Stimulated activated CD4-positive, alpha-beta T cell treated with anti-CD3 and anti-CD28 coated beads, Interleukin-15, amount 100 ng/mL, for 24 hours (primary cell): Measurements from ENCODE around the gene ISYNA1.

Source experiments
- DNase-seq: peaks from one replicate; pipeline ENCODE4 v3.0.0-alpha.2; 2020

The ISYNA1 gene

DNA sequence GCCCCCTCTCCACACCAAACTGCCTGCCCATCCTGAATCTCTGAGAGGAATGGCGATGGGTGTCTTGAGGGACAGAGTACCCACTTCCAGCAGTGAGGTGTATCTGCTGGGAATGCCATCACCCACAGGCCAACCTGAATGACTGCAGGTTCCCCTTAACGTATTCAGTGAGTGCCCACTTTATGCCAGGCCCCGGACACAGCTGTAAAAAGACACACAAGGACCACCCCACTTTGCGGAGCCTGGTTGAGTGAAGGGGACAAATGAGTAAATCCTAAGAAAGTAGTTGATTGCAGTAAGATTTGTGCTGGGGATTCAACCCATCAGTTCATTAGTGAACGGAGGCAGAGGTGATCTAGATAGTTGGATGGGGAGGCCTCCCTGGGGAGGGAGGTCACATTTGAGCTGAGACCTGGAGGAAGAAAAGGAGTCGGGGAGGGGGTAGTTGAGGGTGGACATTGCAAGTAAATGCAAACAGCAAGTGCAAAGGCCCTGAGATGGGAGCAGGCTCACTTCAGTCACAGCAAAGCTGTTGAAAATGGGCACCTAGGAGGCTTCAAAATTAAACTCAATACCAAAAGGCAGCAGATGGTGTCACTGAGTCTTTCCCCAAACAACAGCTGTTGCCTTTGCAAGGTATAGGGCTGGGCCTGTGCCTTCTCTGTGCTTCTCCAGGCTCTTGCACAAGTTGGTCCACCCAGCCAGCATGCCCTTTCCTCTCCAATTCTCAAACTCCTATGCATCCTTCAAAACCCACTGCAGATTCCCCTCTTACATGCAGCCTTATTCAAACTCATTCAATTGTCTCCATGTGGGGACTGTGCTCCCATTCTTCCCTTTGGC lies 47.6 kb downstream of the ISYNA1 start:
- DNase-seq = no peak

DNA sequence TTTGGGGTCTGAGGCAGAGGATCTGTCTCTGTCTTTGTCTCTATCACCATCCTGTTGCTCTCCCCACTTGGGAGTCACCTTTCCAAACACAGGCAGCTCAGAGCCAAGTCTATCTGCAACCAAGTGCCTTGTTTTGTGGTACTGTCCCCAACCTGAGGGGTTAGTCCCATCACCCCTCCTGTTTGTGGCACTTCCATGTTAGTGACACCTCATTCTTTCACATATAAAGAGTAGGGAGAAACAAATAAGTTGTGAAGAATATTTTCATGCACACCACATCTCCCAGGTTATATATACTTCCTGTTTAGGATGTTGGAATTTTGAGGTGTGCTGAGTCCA lies 48.2 kb downstream of the ISYNA1 start:
- no peak for DNase-seq

DNA sequence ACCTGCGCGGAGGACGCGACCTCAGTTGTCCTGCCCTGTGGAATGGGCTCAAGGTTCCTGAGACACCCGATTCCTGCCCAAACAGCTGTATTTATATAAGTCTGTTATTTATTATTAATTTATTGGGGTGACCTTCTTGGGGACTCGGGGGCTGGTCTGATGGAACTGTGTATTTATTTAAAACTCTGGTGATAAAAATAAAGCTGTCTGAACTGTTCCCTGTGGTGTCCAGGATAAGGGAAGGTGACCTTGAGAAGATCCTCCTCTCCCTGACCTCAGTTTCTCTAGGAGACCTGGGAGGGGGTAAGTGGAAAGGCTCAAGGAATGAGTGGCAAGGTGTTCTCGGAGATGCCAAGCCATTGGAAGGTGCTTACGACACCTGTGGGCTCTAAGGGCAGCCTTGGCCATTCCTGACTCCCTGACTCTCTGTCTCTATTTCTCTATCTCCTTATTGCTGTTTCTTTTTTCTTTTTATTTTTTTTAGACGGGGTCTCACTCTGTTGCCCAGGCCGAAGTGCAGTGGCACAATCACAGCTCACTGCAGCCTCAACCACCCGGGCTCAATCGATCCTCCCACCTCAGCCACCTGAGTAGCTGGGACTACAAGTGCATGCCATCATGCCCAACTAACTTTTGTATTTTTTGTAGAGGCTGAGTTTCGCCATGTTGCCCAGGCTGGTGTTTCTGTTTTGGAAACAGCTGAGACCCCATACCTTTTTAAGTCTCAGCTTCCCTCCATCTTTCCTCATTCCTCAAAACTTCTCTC lies 48.8 kb downstream of the ISYNA1 start:
- DNase-seq = no peak

DNA sequence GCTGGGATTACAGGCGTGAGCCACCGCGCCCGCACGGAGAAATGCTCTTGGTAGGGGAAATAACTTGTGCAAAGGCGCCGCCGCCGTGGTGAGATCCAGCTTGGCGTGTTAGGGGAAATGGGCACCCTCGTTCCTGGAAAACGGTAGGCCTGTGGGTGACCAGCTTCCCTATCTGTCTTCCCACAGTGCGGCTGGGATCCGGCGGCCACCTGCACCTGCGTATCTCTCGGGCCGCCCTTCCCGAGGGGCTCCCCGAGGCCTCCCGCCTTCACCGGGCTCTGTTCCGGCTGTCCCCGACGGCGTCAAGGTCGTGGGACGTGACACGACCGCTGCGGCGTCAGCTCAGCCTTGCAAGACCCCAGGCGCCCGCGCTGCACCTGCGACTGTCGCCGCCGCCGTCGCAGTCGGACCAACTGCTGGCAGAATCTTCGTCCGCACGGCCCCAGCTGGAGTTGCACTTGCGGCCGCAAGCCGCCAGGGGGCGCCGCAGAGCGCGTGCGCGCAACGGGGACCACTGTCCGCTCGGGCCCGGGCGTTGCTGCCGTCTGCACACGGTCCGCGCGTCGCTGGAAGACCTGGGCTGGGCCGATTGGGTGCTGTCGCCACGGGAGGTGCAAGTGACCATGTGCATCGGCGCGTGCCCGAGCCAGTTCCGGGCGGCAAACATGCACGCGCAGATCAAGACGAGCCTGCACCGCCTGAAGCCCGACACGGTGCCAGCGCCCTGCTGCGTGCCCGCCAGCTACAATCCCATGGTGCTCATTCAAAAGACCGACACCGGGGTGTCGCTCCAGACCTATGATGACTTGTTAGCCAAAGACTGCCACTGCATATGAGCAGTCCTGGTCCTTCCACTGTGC lies 49.6 kb downstream of the ISYNA1 start:
- peak; percentile 84 for DNase-seq

DNA sequence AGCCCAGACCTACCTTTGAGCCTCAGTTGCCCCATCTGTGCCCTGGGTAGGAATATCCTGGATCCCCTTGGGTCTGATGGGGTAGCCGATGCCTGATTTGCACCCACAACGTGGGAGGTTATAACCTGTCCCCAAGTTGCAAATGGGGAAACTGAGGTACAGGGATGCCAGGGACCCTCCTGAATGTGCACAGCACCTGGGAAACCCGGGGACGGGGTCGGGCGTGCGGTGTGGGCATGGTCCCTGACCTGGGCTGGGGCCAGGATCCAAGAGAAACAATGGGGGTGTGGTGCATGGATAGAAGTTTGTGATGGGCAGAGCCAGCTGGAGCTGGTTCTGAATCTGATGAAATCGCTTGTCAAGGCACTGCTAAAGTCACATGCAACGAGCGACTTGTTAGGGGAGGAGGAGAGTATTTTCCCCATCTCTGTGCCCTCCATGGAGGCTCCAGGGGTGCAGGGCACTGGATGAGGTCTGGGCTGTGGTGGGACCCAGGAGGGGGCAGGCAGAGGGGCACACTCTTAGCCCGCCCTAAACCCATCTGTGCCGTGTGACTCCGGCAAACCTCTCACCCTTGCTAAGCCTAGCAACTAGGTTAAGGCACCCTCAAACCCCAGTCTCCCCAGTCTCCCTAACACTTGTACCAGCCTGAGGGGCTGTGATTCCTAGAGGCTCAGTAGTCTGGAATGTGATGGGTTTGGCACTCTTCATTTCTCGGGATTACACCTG lies 51.2 kb downstream of the ISYNA1 start:
- no peak for DNase-seq

DNA sequence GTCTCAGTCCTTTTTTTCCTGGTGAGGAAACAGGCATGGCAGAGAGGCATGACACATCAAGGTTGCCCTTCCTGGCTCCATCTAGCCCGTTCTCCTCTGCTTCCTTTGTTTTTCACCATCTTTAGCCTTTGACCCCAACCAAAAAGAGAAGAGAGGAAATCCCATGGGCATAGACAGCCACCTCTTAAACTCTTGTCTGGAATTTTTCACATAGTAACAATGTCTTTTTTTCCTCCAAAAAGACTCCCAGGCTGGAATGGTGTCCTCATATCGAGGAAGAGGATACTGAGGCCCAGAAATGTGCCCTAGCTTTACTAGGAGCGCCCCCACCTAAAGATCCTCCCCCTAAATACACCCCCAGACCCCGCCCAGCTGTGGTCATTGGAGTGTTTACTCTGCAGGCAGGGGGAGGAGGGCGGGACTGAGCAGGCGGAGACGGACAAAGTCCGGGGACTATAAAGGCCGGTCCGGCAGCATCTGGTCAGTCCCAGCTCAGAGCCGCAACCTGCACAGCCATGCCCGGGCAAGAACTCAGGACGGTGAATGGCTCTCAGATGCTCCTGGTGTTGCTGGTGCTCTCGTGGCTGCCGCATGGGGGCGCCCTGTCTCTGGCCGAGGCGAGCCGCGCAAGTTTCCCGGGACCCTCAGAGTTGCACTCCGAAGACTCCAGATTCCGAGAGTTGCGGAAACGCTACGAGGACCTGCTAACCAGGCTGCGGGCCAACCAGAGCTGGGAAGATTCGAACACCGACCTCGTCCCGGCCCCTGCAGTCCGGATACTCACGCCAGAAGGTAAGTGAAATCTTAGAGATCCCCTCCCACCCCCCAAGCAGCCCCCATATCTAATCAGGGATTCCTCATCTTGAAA lies 52.0 kb downstream of the ISYNA1 start, which contains the start of gene GDF15:
Gene GDF15, plus strand, starts transcription at position 484 of the 868 bp plus-strand sequence. Its CDS starts 32 bp downstream, at position 516.
- peak; percentile 50 for DNase-seq

DNA sequence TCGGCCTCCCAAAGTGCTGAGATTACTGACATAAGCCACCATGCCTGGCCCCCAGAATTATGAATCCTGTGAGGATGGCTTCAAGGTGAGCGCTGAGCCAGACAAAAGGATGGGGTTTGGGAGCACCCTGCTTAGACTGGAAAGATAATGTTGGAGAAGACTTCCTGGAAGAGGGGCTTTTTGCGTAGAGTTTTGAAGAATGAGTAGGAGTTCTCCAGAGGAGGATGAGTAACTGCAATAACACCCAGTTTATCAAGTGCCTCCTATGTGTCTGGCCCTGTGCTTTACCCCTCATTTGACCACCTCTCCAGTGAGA lies 52.6 kb downstream of the ISYNA1 start:
- DNase-seq = no peak

DNA sequence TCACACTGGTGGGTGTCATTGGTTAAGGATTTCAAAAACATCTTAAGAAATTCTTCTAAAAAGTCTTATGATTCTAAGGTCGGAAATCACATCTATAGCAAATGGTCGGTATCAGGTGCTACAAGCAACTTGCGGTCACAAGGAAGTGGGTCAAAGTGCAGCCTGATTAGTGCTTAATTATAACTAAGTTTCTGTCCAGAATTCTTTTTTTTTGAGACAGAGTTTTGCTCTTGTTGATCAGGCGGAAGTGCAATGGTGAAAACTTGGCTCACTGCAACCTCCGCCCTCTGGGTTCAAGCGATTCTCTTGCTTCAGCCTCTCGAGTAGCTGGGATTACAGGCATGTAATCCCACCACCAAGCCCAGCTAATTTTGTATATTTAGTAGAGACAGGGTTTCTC lies 53.2 kb downstream of the ISYNA1 start:
- DNase-seq = no peak
